Mesendoderm (in vitro differentiated cells): ENCODE data around the gene KIFBP.

Source experiments
- DNase-seq: peaks from one replicate; pipeline ENCODE4 v3.0.0; 2013
- H2AK5ac ChIP-seq: 2 replicates; pipeline ENCODE4 v1.6.1; 2013; ENCODE audit warnings: low read length, inconsistent platforms
- H2BK120ac ChIP-seq: 2 replicates; pipeline ENCODE4 v1.6.1; 2013; ENCODE audit warnings: low read depth, mild to moderate bottlenecking, low read length, moderate library complexity, mixed read lengths
- H2BK15ac ChIP-seq: replicated peaks from 2 replicates; pipeline ENCODE4 v1.6.1; 2013; ENCODE audit warnings: low read depth, mild to moderate bottlenecking, moderate library complexity
- H2BK5ac ChIP-seq: 2 replicates; pipeline ENCODE4 v1.6.1; 2013; ENCODE audit warnings: low read length, inconsistent platforms
- H3K18ac ChIP-seq: 2 replicates; pipeline ENCODE4 v1.6.1; 2013; ENCODE audit warnings: mild to moderate bottlenecking, low read length, mixed read lengths
- H3K23ac ChIP-seq: one replicate; pipeline ENCODE4 v1.6.1; 2013; ENCODE audit warnings: low read length
- H3K27ac ChIP-seq: 2 replicates; pipeline ENCODE4 v1.5.1; 2013; ENCODE audit warnings: low read depth, mild to moderate bottlenecking, inconsistent platforms, low read length, moderate library complexity
- H3K27me3 ChIP-seq: 2 replicates; pipeline ENCODE4 v1.6.1; 2013; ENCODE audit warnings: low read length, control low read depth, mild to moderate bottlenecking, inconsistent platforms; ENCODE audit not compliant: insufficient read depth, poor library complexity
- H3K36me3 ChIP-seq: 2 replicates; pipeline ENCODE4 v1.6.1; 2013; ENCODE audit warnings: low read length, inconsistent platforms; ENCODE audit not compliant: control insufficient read depth, insufficient read depth
- H3K4ac ChIP-seq: one replicate; pipeline ENCODE4 v1.6.1; 2013; ENCODE audit warnings: low read depth, mild to moderate bottlenecking, low read length, moderate library complexity
- H3K4me1 ChIP-seq: 2 replicates; pipeline ENCODE4 v1.6.1; 2013; ENCODE audit warnings: low read depth, low read length, inconsistent platforms; ENCODE audit not compliant: control insufficient read depth
- H3K4me2 ChIP-seq: 2 replicates; pipeline ENCODE4 v1.6.1; 2013; ENCODE audit warnings: low read length
- H3K4me3 ChIP-seq: 2 replicates; pipeline ENCODE4 v1.5.1; 2013; ENCODE audit warnings: mild to moderate bottlenecking, low read length
- H3K56ac ChIP-seq: one replicate; pipeline ENCODE4 v1.6.1; 2013; ENCODE audit warnings: low read length
- H3K79me1 ChIP-seq: 2 replicates; pipeline ENCODE4 v1.6.1; 2013; ENCODE audit warnings: low read length, inconsistent platforms
- H3K79me2 ChIP-seq: 2 replicates; pipeline ENCODE4 v1.6.1; 2013; ENCODE audit warnings: mild to moderate bottlenecking, low read length; ENCODE audit not compliant: control insufficient read depth, insufficient read depth
- H3K9ac ChIP-seq: 2 replicates; pipeline ENCODE4 v1.6.1; 2013; ENCODE audit warnings: low read length, inconsistent platforms
- H4K5ac ChIP-seq: one replicate; pipeline ENCODE4 v1.6.1; 2013; ENCODE audit warnings: low read length
- H4K8ac ChIP-seq: one replicate; pipeline ENCODE4 v1.6.1; 2013; ENCODE audit warnings: low read depth, mild to moderate bottlenecking, control low read depth, low read length, moderate library complexity
- WGBS: extraction: QIAGEN DNeasy Blood & Tissue Kit; methylation state at CpG from one replicate; pipeline ENCODE4 v1.1.7; 2013; ENCODE audit warnings: low lambda C conversion rate, missing lambda C conversion rate; ENCODE audit not compliant: insufficient coverage; ENCODE audit errors: extremely low coverage; 5-methylcytosine and 5-hydroxymethylcytosine counted together

The KIFBP gene

GRCh38 chr10:68987611-68988010 is 992 bp upstream of the KIFBP start:
- Histone ChIP-seq H3K79me1 (peaks cover 7% of the 10 kb centered on the region), H3K4ac (no peak overlapping the region), H3K79me2 (peaks cover 32% of the 10 kb centered on the region), H2BK5ac (no peak overlapping the region), H3K23ac (no peak overlapping the region), H3K36me3 (peaks cover 2% of the 10 kb centered on the region), H3K4me1 (no peaks in the 10 kb centered on the region), H2BK15ac (no peak overlapping the region), H3K18ac (no peak overlapping the region), H3K27ac (no peak overlapping the region), H2BK120ac (no peak overlapping the region), H2AK5ac (no peak overlapping the region), H3K4me3 (no peak overlapping the region), H3K56ac (no peak overlapping the region), H4K8ac (no peak overlapping the region), H3K27me3 (no peaks in the 10 kb centered on the region), H4K5ac (no peak overlapping the region), H3K9ac (no peak overlapping the region), H3K4me2 (no peak overlapping the region)
- DNase-seq: no peak
- WGBS: no CpG with 5 or more reads among the region's 3 CpGs

GRCh38 chr10:68989317-68989990 is 851 bp downstream of the KIFBP start:
- Histone ChIP-seq H4K8ac (no peak overlapping the region), H3K9ac (peak overlapping the region; percentile 96), H3K18ac (peak overlapping the region; percentile 35), H3K4ac (no peak overlapping the region), H2BK15ac (no peak overlapping the region), H2AK5ac (no peak overlapping the region), H3K79me2 (peaks cover 42% of the 10 kb centered on the region), H3K4me2 (peak overlapping the region; percentile 64), H3K79me1 (peaks cover 12% of the 10 kb centered on the region), H3K27me3 (no peaks in the 10 kb centered on the region), H3K56ac (peak overlapping the region; percentile 98), H2BK120ac (no peak overlapping the region), H3K4me1 (no peaks in the 10 kb centered on the region), H3K4me3 (peak overlapping the region; percentile 95), H2BK5ac (no peak overlapping the region), H3K23ac (no peak overlapping the region), H4K5ac (no peak overlapping the region), H3K27ac (peak overlapping the region; percentile 65), H3K36me3 (no peaks in the 10 kb centered on the region)
- WGBS: no CpG with 5 or more reads among the region's 22 CpGs
- DNase-seq: no peak

- Histone ChIP-seq H4K5ac (no peak overlapping the region), H3K4me1 (no peaks in the 10 kb centered on the region), H2AK5ac (no peak overlapping the region), H4K8ac (no peak overlapping the region), H3K4me2 (no peak overlapping the region), H3K56ac (peak overlapping the region; percentile 22), H3K79me2 (peaks cover 53% of the 10 kb centered on the region), H3K27me3 (no peaks in the 10 kb centered on the region), H2BK120ac (no peak overlapping the region), H3K9ac (no peak overlapping the region), H3K4me3 (no peak overlapping the region), H2BK15ac (no peak overlapping the region), H3K23ac (peak overlapping the region; percentile 3), H3K27ac (no peak overlapping the region), H3K18ac (no peak overlapping the region), H3K36me3 (no peaks in the 10 kb centered on the region), H3K4ac (no peak overlapping the region), H2BK5ac (no peak overlapping the region), H3K79me1 (peaks cover 12% of the 10 kb centered on the region)
- no CpG with 5 or more reads among the region's 2 CpGs for WGBS
- no peak for DNase-seq
These were observed 4.2 kb downstream of the KIFBP start for GRCh38 chr10:68992636-68993440.

- H2BK5ac ChIP-seq: no peak overlapping the region
- H2BK120ac ChIP-seq: no peak overlapping the region
- H3K56ac ChIP-seq: no peak overlapping the region
- no peak overlapping the region for H2AK5ac ChIP-seq
- H3K23ac ChIP-seq: no peak overlapping the region
- no peak overlapping the region for H4K8ac ChIP-seq
- H3K27ac ChIP-seq: no peak overlapping the region
- no peak overlapping the region for H2BK15ac ChIP-seq
- H3K4me2 ChIP-seq: no peak overlapping the region
- no peaks in the 10 kb centered on the region for H3K4me1 ChIP-seq
- H3K9ac ChIP-seq: no peak overlapping the region
- no peak overlapping the region for H4K5ac ChIP-seq
- no peaks in the 10 kb centered on the region for H3K27me3 ChIP-seq
- H3K79me2 ChIP-seq: peaks cover 24% of the 10 kb centered on the region
- no peak for DNase-seq
- H3K36me3 ChIP-seq: no peaks in the 10 kb centered on the region
- no peak overlapping the region for H3K4ac ChIP-seq
- H3K4me3 ChIP-seq: no peak overlapping the region
- no CpG with 5 or more reads among the region's 3 CpGs for WGBS
- H3K79me1 ChIP-seq: peaks cover 6% of the 10 kb centered on the region
- H3K18ac ChIP-seq: no peak overlapping the region
These were observed 8.6 kb downstream of the KIFBP start for GRCh38 chr10:68997211-68997610.

GRCh38 chr10:69004821-69005220 is 16.2 kb downstream of the KIFBP start:
- no peak overlapping the region for H3K9ac ChIP-seq
- WGBS: no CpG with 5 or more reads among the region's 1 CpG
- H3K27me3 ChIP-seq: no peaks in the 10 kb centered on the region
- H2BK5ac ChIP-seq: no peak overlapping the region
- H3K4ac ChIP-seq: no peak overlapping the region
- H2BK15ac ChIP-seq: no peak overlapping the region
- no peaks in the 10 kb centered on the region for H3K36me3 ChIP-seq
- no peak overlapping the region for H3K4me2 ChIP-seq
- H2AK5ac ChIP-seq: no peak overlapping the region
- no peaks in the 10 kb centered on the region for H3K4me1 ChIP-seq
- H4K5ac ChIP-seq: no peak overlapping the region
- no peak overlapping the region for H4K8ac ChIP-seq
- H3K79me1 ChIP-seq: no peaks in the 10 kb centered on the region
- no peak overlapping the region for H3K27ac ChIP-seq
- H3K56ac ChIP-seq: no peak overlapping the region
- no peak overlapping the region for H3K18ac ChIP-seq
- no peak overlapping the region for H2BK120ac ChIP-seq
- DNase-seq: peak; percentile 31
- no peak overlapping the region for H3K23ac ChIP-seq
- H3K79me2 ChIP-seq: no peaks in the 10 kb centered on the region
- H3K4me3 ChIP-seq: no peak overlapping the region
